Measurements from ENCODE around the gene DCLK1.

DCLK1 gene

GRCh38 chr13:35936246-35936978, 194.8 kb downstream of the DCLK1 start:
- DNase-seq, result no peak

DNA sequence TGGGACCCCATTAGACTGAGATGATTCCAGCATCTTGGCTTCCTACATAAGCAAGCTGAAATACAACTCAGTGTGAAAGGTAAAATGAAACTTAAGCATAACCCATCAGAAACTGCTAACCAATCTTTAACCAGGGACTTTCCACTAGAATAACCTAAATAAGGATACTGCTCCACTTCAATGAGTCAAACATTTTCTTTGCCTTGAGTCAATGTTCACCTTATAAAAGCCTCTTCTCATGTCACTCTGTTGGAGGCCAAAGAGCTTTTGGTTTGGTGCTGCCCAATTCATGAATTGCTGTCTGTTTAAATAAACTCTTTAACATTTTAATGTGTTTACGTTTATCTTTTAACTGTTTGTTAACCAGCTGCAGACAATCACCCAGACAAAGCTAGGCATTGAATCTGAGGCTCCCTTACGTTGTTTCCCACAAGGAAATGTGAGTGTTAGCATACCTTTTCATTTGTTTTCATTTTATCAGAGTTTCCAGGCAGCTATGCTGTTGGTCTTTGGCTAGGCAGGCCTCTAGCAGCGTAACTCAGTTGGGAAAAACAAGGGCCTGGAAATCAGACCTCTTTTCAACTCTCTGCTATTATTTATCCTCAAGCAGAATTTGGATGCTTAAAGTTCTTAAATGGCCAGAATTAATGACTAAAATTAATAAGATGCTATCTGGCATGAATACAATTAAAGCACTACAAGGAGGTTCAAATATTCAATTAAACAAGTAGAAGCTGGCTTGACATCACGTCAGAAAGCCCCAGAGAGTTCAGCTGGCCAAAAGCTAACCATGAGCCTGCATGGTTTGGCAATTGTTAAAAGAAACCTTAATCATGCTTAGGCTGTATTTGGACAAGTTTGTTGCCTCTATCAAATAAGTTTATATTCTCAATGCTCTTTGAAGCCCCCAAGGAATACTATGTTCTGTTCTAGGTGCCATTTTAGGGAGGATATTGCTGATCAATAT, 200.2 kb downstream of the DCLK1 start:
- DNase-seq, result no peak

- no peak for DNase-seq
Observed at GRCh38 chr13:35927567-35928021, 203.6 kb downstream of the DCLK1 start.

GRCh38 chr13:35926859-35927530, 204.2 kb downstream of the DCLK1 start:
- no peak for DNase-seq

DNA sequence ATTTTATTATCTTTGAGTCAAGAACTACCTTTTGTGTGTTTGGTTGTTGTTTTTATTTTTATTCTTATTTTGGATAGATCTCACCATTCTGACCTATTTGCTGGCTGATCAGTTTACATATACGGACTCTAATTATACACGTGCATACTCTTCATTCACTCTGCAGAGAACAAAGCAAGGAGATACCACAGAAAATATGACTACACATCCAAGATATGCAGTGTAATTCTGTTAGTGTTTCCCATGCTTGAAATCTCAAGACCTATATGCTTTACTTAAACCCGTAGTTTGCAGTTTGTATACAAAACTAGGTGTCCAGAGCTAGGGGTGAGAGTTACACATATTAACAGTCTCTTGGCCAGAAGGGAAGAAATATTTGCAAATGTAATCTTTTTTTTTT, 205.5 kb downstream of the DCLK1 start:
- DNase-seq, result no peak

DNA sequence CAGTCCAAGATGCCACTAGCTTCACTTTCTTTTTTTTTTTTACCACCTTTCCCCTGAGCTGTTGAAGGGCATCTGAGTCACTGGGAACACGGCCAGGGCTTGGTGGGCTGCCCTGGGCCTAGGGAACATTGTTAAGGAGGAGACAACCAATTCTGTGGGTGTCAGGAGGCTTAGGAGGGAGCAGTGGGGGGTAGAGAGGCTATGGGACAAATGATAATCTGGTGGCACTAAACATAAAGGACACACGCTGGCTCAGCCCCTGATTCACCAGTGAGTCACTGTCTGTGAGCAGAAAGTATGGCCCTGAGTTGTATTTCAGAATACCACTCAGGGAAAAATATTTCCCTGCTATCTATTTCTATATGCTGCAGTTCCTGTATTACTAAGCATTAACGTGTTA, 207.8 kb downstream of the DCLK1 start:
- no peak for DNase-seq

DNA sequence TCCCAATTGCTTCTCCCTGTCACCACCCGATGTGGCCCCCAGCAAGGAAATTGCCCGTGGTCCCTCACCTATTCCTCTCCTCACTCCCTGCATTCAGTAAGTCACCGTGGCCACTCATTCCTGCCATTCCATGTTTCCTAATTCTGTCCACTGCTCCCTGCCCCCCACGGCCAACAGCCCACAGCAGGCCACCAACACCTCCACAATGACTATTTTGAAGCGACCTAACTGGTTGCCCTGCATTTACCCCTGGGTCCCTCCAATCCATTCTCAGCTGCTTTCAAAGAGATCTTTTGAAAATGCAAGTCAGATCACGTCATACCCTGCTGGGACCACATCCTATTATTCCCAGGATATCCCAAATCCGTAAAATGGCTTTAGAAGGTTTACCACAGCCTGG, 210.4 kb downstream of the DCLK1 start:
- no peak for DNase-seq

DNA sequence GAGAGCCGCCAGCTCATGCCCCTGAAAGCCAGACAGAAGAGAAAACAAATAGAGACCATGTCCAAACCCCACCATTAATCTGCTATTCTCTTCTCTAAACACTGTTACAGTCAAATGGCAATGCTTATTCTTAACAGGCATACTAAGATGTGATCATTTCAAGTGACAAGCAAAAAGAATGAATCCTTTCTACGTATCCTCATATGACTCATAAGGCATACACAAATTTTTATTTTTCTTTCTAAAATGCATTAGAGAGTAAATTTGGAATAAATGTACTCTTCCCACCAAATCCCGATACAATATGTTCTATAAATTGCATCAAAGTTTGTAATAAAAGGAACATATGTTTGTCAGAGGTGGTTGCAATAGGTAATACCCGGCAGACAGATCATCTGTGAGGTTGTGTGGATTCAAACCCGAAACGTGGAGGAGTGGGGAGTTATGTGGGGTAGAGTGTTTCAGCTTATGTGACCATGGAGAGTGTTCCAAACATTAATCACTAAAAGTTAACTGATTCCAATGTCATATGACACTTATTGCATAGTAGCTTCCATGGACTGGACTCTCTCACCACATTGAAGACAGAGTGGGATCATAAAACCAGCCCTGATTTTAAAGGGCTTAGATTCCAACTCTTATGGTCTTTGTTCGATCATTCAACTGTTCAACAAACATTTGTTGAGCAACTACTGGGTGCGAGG, 213.1 kb downstream of the DCLK1 start:
- DNase-seq, result no peak

DNA sequence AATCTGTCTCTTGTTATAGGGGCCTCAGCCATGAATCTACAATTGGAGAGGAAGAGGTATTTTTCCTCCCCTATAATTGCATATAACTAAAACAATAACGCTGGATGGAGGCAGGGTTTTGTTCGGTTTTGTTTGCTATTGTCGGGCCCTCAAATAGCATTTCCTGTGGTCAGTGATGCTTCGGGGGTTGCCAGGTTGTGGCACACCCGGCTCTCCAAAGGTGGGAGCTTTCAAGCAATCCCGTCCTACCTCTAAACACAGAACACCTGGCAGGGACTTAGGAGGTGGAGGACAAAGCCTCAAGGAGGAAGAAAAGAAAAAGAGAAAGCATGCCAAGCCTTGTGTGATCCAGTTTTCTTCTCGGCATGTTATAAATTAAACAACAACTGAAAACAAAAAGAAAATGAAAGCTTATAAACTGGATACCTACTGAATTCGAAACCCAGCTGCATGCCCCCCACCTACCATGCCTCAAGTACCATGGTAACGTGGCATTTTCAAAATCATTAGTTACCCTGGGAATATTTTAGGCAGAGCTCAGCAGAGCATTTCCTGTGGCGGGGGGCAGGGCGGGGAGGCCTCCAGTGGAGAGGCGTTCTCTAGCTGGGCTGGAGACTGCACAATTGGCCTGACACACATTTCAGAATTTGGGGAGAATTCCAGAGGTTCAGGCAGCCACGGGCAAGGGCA, 213.8 kb downstream of the DCLK1 start:
- no peak for DNase-seq

DNA sequence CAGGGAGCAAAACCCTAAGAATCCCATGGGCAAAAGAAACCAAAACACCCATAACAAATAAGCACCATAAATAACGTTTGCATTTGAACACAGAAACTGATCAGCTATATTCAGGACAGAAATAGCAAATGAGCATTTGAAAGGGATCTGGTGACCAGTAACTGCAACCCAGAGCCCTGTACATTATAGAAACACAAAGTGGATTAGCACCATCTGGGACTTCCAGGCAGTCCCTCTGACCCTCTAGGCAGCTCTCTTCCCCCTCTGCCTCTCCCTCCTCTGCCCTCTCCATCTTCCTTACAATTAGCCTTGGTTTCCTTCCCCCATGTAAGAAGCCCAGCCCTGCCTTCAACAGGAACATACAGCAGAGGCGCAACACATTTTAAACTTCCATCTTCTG, 215.0 kb downstream of the DCLK1 start:
- no peak for DNase-seq

- DNase-seq, result no peak
Observed at GRCh38 chr13:35914662-35915061, 216.5 kb downstream of the DCLK1 start.

DNA sequence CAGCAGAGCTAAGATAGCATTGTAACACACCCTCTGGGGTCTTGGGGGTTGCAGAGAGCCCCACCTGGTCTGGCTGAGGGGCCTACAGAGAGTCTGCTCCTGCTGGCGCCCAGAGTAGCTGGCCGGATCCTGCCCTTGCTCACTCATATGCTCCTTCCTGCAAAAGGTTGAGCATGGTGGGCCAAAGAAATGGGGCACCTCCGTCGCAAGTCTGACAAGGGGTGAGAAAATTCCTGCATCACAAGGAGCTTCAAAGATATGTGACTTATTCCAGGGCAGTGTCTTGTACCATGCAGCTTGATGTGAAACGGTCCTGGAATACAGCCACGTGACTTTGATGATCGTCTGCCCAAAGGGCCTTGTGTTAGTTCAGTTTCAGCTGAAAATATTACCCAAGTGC, 218.3 kb downstream of the DCLK1 start:
- no peak for DNase-seq

DNA sequence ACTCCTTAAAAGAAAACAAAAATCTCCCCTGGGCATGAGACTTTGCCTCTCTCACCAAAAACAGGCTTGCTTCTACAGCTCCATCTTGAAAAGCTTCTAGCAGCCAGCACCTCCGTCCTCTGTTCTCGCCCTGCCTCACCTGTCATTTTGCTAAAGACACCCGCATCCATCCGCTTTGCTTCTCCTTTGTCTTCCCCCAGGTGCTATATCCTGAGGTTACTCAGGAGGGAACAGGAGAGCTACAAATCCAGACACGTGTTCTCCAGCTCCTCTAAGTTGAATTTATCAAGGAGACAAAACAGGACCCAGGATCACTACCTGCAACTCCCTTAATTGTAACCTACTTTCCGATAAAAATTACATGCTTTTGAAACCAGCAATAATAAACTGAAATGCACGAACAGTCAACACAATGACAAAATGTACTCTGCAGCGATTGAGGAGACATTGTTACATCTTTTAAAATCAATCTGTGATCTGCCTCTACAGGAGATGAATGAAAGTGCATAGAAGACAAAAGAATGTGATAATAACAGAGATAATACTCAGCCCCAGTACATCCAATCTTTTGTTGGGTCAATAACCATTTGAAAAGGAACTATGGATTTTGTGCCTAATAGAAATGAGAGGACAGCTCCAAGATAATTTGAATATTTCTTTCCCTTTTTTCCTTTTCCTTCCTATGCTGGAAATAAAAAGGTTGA, 221.2 kb downstream of the DCLK1 start:
- no peak for DNase-seq

- DNase-seq, result no peak
Observed at GRCh38 chr13:35909091-35909490, 222.1 kb downstream of the DCLK1 start.

DNA sequence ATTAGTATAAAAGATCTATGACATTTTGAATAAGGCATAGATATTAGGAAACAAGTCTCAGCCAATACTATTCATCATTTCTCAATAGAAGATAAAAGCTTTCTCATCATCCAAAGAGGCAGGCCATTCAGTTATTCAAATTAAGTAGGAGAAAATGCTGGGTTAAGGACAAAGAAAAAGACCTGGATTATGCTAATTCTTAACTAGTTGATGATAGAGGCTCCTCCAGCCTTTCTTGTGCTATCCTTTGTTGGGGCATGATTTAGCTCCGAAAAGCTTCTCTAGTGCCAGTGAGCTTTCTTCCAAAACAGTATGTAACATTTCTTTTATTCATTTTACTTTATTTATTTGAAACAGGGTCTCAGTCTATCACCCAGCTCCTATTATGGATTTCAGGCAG, 223.0 kb downstream of the DCLK1 start:
- no peak for DNase-seq

DNA sequence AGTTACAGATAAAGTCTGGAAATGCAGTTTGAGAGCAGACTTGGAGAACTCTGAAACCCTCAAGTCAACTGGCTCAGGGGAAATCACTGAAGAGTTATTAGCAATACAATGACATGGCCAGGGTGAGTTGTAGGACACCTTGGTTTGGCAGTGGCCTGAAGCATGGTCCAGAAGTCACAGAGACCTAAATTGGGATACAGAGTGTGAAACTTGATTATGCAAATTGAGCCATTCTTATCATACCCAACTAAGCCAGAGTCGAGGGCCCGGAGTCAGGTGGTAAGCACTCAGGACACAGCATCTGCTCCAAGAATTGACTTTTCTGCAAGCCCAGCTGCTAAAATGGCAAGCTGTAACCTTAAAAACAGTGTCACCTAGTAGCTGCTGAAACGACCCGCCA, 224.5 kb downstream of the DCLK1 start:
- no peak for DNase-seq

DNA sequence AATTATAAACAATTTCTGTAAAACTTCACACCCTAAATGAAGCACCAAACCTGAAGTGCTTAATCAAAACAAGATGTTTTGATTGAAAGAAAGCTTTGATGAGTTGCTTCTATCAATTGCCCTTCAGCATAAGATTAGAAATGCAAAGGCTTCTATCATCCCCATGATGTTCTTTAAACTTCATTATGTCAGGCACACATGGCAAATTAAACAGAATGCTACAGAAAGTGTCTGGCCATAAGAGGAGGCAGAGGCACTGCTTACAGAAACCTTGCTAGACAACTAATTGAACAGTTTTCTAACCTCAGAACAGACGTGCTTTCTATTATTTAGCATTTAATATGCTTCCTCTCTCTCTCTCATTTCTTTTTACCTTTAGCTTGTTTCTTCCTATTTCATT, 228.1 kb downstream of the DCLK1 start:
- no peak for DNase-seq

DNA sequence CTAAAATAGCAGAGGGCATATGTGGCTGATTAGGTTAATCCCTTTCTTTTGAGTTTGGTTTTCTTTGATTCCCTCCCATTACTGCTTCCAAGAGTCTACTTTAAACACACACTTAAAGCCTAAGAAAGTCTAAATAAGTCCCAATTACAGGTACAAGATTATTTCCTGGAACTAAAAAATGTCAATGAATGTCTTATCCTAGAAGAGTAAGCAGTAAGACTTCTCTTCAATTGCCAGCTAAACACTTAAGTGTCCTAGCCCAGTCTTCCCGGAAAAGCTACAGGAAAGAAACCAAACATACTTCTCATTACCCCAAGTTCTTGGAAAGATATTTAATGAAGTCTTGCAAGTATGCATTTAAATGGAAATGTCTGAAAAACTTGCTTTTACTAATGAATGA, 233.1 kb downstream of the DCLK1 start:
- DNase-seq, result no peak

DNA sequence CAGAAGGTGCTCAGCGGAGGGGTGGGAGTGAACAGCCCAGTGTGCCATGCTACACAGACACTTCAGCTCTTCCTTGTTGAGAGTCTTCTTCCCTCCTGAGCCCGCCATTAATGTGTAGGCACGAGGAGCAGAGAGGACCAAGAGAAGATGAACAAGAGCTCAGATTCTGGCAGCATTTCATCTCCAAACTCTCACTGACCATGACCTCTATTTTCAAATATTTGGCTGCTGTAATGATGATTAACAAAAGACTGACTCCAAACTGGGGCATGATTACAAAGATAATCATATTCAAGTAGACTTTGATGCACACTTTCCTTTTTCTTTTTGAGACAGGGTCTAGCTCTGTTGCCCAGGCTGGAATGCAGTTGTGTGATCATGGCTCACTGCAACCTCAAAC, 236.5 kb downstream of the DCLK1 start:
- DNase-seq, result no peak

- DNase-seq, result no peak
Observed at GRCh38 chr13:35892837-35893814, 238.1 kb downstream of the DCLK1 start.
